Osteoblast (primary cell): ENCODE results near the gene IFT20. TPM values are rescaled to one million over a fixed set of nuclear protein-coding genes. Genes with fewer than 3 reads are reported as not detected.

Experiments
- DNase-seq: peaks from one replicate; pipeline ENCODE4 v3.0.0; 2011; ENCODE audit warnings: low spot score, mixed read lengths; ENCODE audit not compliant: insufficient read length; ENCODE audit errors: missing footprints
- H2AFZ ChIP-seq: 2 replicates; pipeline ENCODE4 v1.6.0; 2011; ENCODE audit warnings: mild to moderate bottlenecking, low read length
- H3K27ac ChIP-seq: 2 replicates; pipeline ENCODE4 v1.5.1; 2011; ENCODE audit warnings: mild to moderate bottlenecking, low read depth, low read length, moderate library complexity
- H3K27me3 ChIP-seq: 2 replicates; pipeline ENCODE4 v1.6.0; 2012; ENCODE audit warnings: mild to moderate bottlenecking, control low read depth, inconsistent platforms, low read length, moderate library complexity; ENCODE audit not compliant: insufficient read depth
- H3K36me3 ChIP-seq: 2 replicates; pipeline ENCODE4 v1.5.1; 2011; ENCODE audit warnings: mild to moderate bottlenecking, low read length, control low read depth, moderate library complexity; ENCODE audit not compliant: insufficient read depth
- H3K4me1 ChIP-seq: 2 replicates; pipeline ENCODE4 v1.5.1; 2011; ENCODE audit warnings: mild to moderate bottlenecking, low read length, control low read depth, moderate library complexity; ENCODE audit not compliant: insufficient read depth
- H3K4me2 ChIP-seq: 2 replicates; pipeline ENCODE4 v1.6.0; 2011; ENCODE audit warnings: mild to moderate bottlenecking, low read length; ENCODE audit not compliant: insufficient read depth
- H3K4me3 ChIP-seq: fragments of 200-600 bp; sonication (generic); 3 replicates; pipeline ENCODE4 v1.5.1; 2012; ENCODE audit warnings: mild to moderate bottlenecking, low read length, inconsistent platforms; ENCODE audit not compliant: insufficient read depth
- H3K79me2 ChIP-seq: 2 replicates; pipeline ENCODE4 v1.6.0; 2012; ENCODE audit warnings: mild to moderate bottlenecking, low read length, control low read depth, inconsistent platforms; ENCODE audit not compliant: insufficient read depth
- H3K9me3 ChIP-seq: 2 replicates; pipeline ENCODE4 v1.5.1; 2011; ENCODE audit warnings: low read depth, low read length, control low read depth
- H4K20me1 ChIP-seq: 2 replicates; pipeline ENCODE4 v1.6.0; 2012; ENCODE audit warnings: mild to moderate bottlenecking, low read length, control low read depth; ENCODE audit not compliant: insufficient read depth
- CTCF ChIP-seq: IDR thresholded peaks from 2 replicates; pipeline ENCODE4 v1.5.1; 2011; ENCODE audit warnings: mild to moderate bottlenecking, low read depth, low read length, moderate library complexity; ENCODE audit errors: extremely low read depth
- total RNA-seq: library from RNA; depleted of rRNA; stranded (reverse); fragments of >200 nt; gene quantifications from 2 replicates; pipeline ENCODE4 v1.2.3, GENCODE V29; 2012

Gene IFT20
- total RNA-seq, 1 donor = 59.4 TPM

- Histone ChIP-seq H3K79me2 (peaks cover 50% of the 10 kb centered on the region), H2AFZ (peak overlapping the region; percentile 90), H3K9me3 (no peaks in the 10 kb centered on the region), H3K27ac (peak overlapping the region; percentile 82), H3K4me2 (peak overlapping the region; percentile 88), H3K4me1 (peaks cover 17% of the 10 kb centered on the region), H3K4me3 (peak overlapping the region; percentile 89), H3K36me3 (peaks cover 65% of the 10 kb centered on the region), H3K27me3 (no peaks in the 10 kb centered on the region), H4K20me1 (peaks cover 4% of the 10 kb centered on the region)
- DNase-seq = no peak
- no peak for TF ChIP-seq CTCF
Measured at GRCh38 chr17:28357901-28358197, 22.6 kb upstream of the IFT20 start.

- Histone ChIP-seq H3K27ac (peak within 1 kb of the TSS; percentile 87), H4K20me1 (peaks cover 4% of the 10 kb centered on the region), H3K4me2 (peak within 1 kb of the TSS; percentile 88), H3K4me3 (peak within 1 kb of the TSS; percentile 89), H3K27me3 (no peaks in the 10 kb centered on the region), H2AFZ (peak within 1 kb of the TSS; percentile 90), H3K9me3 (no peaks in the 10 kb centered on the region), H3K79me2 (peaks cover 50% of the 10 kb centered on the region), H3K4me1 (peaks cover 17% of the 10 kb centered on the region), H3K36me3 (peaks cover 64% of the 10 kb centered on the region)
- TF ChIP-seq CTCF = no peak
- DNase-seq = peak; percentile 99
Measured at GRCh38 chr17:28357061-28357900, 22.0 kb upstream of the IFT20 start, which contains the start of gene POLDIP2. POLDIP2 (minus strand) TSS chr17:28357527; CDS start chr17:28357448, 79 bp downstream.

- no peak for TF ChIP-seq CTCF
- DNase-seq = no peak
- Histone ChIP-seq H3K79me2 (peaks cover 17% of the 10 kb centered on the region), H2AFZ (no peak overlapping the region), H3K9me3 (no peaks in the 10 kb centered on the region), H3K36me3 (peaks cover 85% of the 10 kb centered on the region), H3K4me2 (no peak overlapping the region), H3K27me3 (no peaks in the 10 kb centered on the region), H4K20me1 (peaks cover 8% of the 10 kb centered on the region), H3K27ac (no peak overlapping the region), H3K4me1 (peaks cover 28% of the 10 kb centered on the region), H3K4me3 (no peak overlapping the region)
Measured at GRCh38 chr17:28350271-28350670, 15.0 kb upstream of the IFT20 start.

GRCh38 chr17:28348979-28349378 lies 13.7 kb upstream of the IFT20 start:
- H3K79me2 ChIP-seq = peaks cover 8% of the 10 kb centered on the region
- H3K4me3 ChIP-seq = no peak overlapping the region
- no peaks in the 10 kb centered on the region for H3K9me3 ChIP-seq
- peaks cover 28% of the 10 kb centered on the region for H3K4me1 ChIP-seq
- DNase-seq = no peak
- H3K4me2 ChIP-seq = no peak overlapping the region
- H3K36me3 ChIP-seq = peaks cover 85% of the 10 kb centered on the region
- no peak overlapping the region for H2AFZ ChIP-seq
- H3K27ac ChIP-seq = no peak overlapping the region
- H3K27me3 ChIP-seq = no peaks in the 10 kb centered on the region
- peaks cover 8% of the 10 kb centered on the region for H4K20me1 ChIP-seq
- no peak for TF ChIP-seq CTCF
